H9 (cell line): ENCODE results near the gene SH3GL3. TPM values are rescaled to one million over a fixed set of nuclear protein-coding genes. Genes with fewer than 3 reads are reported as not detected.

Source experiments
- DNase-seq: peaks from one replicate; pipeline ENCODE4 v3.0.0-alpha.2; 2017
- H2AFZ ChIP-seq: one replicate; pipeline ENCODE4 v1.6.1; 2013; ENCODE audit warnings: mild to moderate bottlenecking, low read length, control low read depth, moderate library complexity
- H2AK5ac ChIP-seq: 2 replicates; pipeline ENCODE4 v1.6.1; 2013; ENCODE audit warnings: low read length, control low read depth, mixed read lengths; ENCODE audit not compliant: insufficient read length
- H2BK120ac ChIP-seq: one replicate; pipeline ENCODE4 v1.6.1; 2013; ENCODE audit warnings: low read depth, mild to moderate bottlenecking, low read length, control low read depth, inconsistent platforms; ENCODE audit not compliant: poor library complexity, severe bottlenecking
- H2BK12ac ChIP-seq: 2 replicates; pipeline ENCODE4 v1.6.1; 2013; ENCODE audit warnings: low read length, control low read depth, mixed read lengths, low read depth; ENCODE audit not compliant: insufficient read length
- H2BK15ac ChIP-seq: 2 replicates; pipeline ENCODE4 v1.6.1; 2013; ENCODE audit warnings: low read depth, low read length, control low read depth
- H2BK20ac ChIP-seq: one replicate; pipeline ENCODE4 v1.6.1; 2013; ENCODE audit warnings: low read depth, mild to moderate bottlenecking, low read length, control low read depth, inconsistent platforms; ENCODE audit not compliant: poor library complexity, severe bottlenecking
- H2BK5ac ChIP-seq: 2 replicates; pipeline ENCODE4 v1.6.1; 2013; ENCODE audit warnings: low read length, control low read depth, mixed read lengths; ENCODE audit not compliant: insufficient read length
- H3K14ac ChIP-seq: 2 replicates; pipeline ENCODE4 v1.6.1; 2013; ENCODE audit warnings: low read length, control low read depth; ENCODE audit not compliant: insufficient read depth
- H3K18ac ChIP-seq: 2 replicates; pipeline ENCODE4 v1.6.1; 2013; ENCODE audit warnings: low read depth, mild to moderate bottlenecking, mixed read lengths, low read length, control low read depth; ENCODE audit not compliant: insufficient read length
- H3K23ac ChIP-seq: 2 replicates; pipeline ENCODE4 v1.6.1; 2013; ENCODE audit warnings: low read length, control low read depth, mixed read lengths, low read depth; ENCODE audit not compliant: insufficient read length
- H3K23me2 ChIP-seq: 2 replicates; pipeline ENCODE4 v1.6.1; 2013; ENCODE audit warnings: low read depth, mild to moderate bottlenecking, mixed read lengths, low read length, control low read depth; ENCODE audit not compliant: insufficient read length, poor library complexity, severe bottlenecking
- H3K27ac ChIP-seq: 2 replicates; pipeline ENCODE4 v1.5.1; 2013; ENCODE audit warnings: low read length, control low read depth, mixed read lengths, low read depth; ENCODE audit not compliant: insufficient read length
- H3K27me3 ChIP-seq: 2 replicates; pipeline ENCODE4 v1.6.1; 2013; ENCODE audit warnings: low read length, control low read depth, inconsistent platforms; ENCODE audit not compliant: insufficient read depth
- H3K4ac ChIP-seq: 2 replicates; pipeline ENCODE4 v1.6.1; 2013; ENCODE audit warnings: low read depth, mild to moderate bottlenecking, control low read depth, inconsistent platforms, low read length, moderate library complexity
- H3K4me1 ChIP-seq: 2 replicates; pipeline ENCODE4 v1.6.1; 2013; ENCODE audit warnings: low read length, control low read depth, inconsistent platforms; ENCODE audit not compliant: insufficient read depth
- H3K4me2 ChIP-seq: 2 replicates; pipeline ENCODE4 v1.6.1; 2013; ENCODE audit warnings: low read length, control low read depth, mixed read lengths; ENCODE audit not compliant: insufficient read length, insufficient read depth
- H3K56ac ChIP-seq: 2 replicates; pipeline ENCODE4 v1.6.1; 2013; ENCODE audit warnings: low read depth, mild to moderate bottlenecking, mixed read lengths, low read length, control low read depth; ENCODE audit not compliant: insufficient read length
- H3K79me1 ChIP-seq: 2 replicates; pipeline ENCODE4 v1.6.1; 2013; ENCODE audit warnings: low read depth, mild to moderate bottlenecking, moderate library complexity, low read length, control low read depth, inconsistent platforms; ENCODE audit not compliant: insufficient read depth, poor library complexity, severe bottlenecking
- H3K79me2 ChIP-seq: 2 replicates; pipeline ENCODE4 v1.6.1; 2013; ENCODE audit warnings: low read length, control low read depth, inconsistent platforms; ENCODE audit not compliant: insufficient read depth
- H3K9ac ChIP-seq: 2 replicates; pipeline ENCODE4 v1.6.1; 2013; ENCODE audit warnings: low read length, control low read depth, mixed read lengths; ENCODE audit not compliant: insufficient read length; ENCODE audit errors: extremely low read depth
- H3K9me3 ChIP-seq: one replicate; pipeline ENCODE4 v1.6.1; 2013; ENCODE audit warnings: low read depth, low read length, inconsistent platforms; ENCODE audit not compliant: control insufficient read depth
- H3T11ph ChIP-seq: one replicate; pipeline ENCODE4 v1.6.1; 2013; ENCODE audit warnings: mild to moderate bottlenecking, low read length, control low read depth, inconsistent platforms
- H4K20me1 ChIP-seq: one replicate; pipeline ENCODE4 v1.6.1; 2013; ENCODE audit not compliant: control insufficient read depth, insufficient read length, insufficient read depth
- H4K5ac ChIP-seq: 2 replicates; pipeline ENCODE4 v1.6.1; 2013; ENCODE audit warnings: low read depth, mild to moderate bottlenecking, mixed read lengths, low read length, control low read depth; ENCODE audit not compliant: insufficient read length
- H4K8ac ChIP-seq: replicated peaks from 2 replicates; pipeline ENCODE4 v1.6.1; 2013; ENCODE audit warnings: low read length, control low read depth, mixed read lengths, low read depth; ENCODE audit not compliant: insufficient read length
- H4K91ac ChIP-seq: 2 replicates; pipeline ENCODE4 v1.6.1; 2013; ENCODE audit warnings: low read depth, mild to moderate bottlenecking, moderate library complexity, mixed read lengths, low read length, control low read depth; ENCODE audit not compliant: insufficient read length
- H3K27ac Mint-ChIP-seq, 3 experiments: 2 replicates in 2 of 3; 3 replicates in 1 of 3; pipeline ENCODE4 v1.8.0; 2020 to 2021; ENCODE audit warnings: mixed read lengths in 3 of 3, mild to moderate bottlenecking in 1 of 3, moderate library complexity in 1 of 3
- H3K27me3 Mint-ChIP-seq: 2 replicates; pipeline ENCODE4 v1.8.0; 2021; ENCODE audit warnings: low read depth, mild to moderate bottlenecking, moderate library complexity, mixed read lengths
- H3K36me3 Mint-ChIP-seq, 3 experiments: 2 replicates in 2 of 3; 3 replicates in 1 of 3; pipeline ENCODE4 v1.8.0; 2020 to 2021; ENCODE audit warnings: low read depth in 3 of 3, mixed read lengths in 3 of 3; ENCODE audit not compliant: insufficient read depth in 1 of 3
- H3K4me1 Mint-ChIP-seq, 2 experiments: 2 replicates each; pipeline ENCODE4 v1.8.0; 2020; ENCODE audit warnings: mixed read lengths in 2 of 2
- H3K4me3 Mint-ChIP-seq, 2 experiments: 2 replicates in 1 of 2; 3 replicates in 1 of 2; pipeline ENCODE4 v1.8.0; 2020 to 2021; ENCODE audit warnings: mild to moderate bottlenecking in 2 of 2, mixed read lengths in 2 of 2, moderate library complexity in 1 of 2
- H3K9me3 Mint-ChIP-seq, 2 experiments: 2 replicates in 1 of 2; 3 replicates in 1 of 2; pipeline ENCODE4 v1.8.0; 2020; ENCODE audit warnings: mild to moderate bottlenecking in 2 of 2, mixed read lengths in 2 of 2, moderate library complexity in 1 of 2
- CTCF ChIP-seq: fragments of 200-600 bp; sonication (generic); conservative IDR thresholded peaks from 3 replicates; pipeline ENCODE4 v1.8.0; 2021; ENCODE audit warnings: antibody characterized with exemption, mild to moderate bottlenecking
- WGBS: extraction: QIAGEN DNeasy Blood & Tissue Kit; methylation state at CpG from one replicate; pipeline ENCODE4 v1.1.7; 2013; ENCODE audit warnings: missing lambda C conversion rate, low lambda C conversion rate, mixed read lengths; ENCODE audit not compliant: insufficient read length; ENCODE audit errors: extremely low coverage; 5-methylcytosine and 5-hydroxymethylcytosine counted together
- total RNA-seq: library from RNA; stranded (reverse); gene quantifications from 2 replicates; pipeline ENCODE4 v1.2.1, GENCODE V29; 2021

Gene SH3GL3
- total RNA-seq, 1 experiment from 2014 or later: 11.2 TPM

- Histone ChIP-seq H3K56ac (no peak overlapping the region), H3K4ac (no peak overlapping the region), H3K79me2 (no peaks in the 10 kb centered on the region), H3K9ac (no peak overlapping the region), H3K27me3 (no peaks in the 10 kb centered on the region; the same call in 1 of the 2 replicates), H2BK12ac (no peak overlapping the region), H4K8ac (no peak overlapping the region), H4K91ac (no peak overlapping the region), H3K79me1 (no peaks in the 10 kb centered on the region), H3T11ph (no peak overlapping the region), H2BK120ac (no peak overlapping the region), H2BK20ac (no peak overlapping the region), H4K5ac (no peak overlapping the region), H2AK5ac (no peak overlapping the region), H2AFZ (no peak overlapping the region), H2BK15ac (no peak overlapping the region), H3K23ac (no peak overlapping the region), H3K27ac (no peak overlapping the region), H3K18ac (no peak overlapping the region), H3K14ac (no peak overlapping the region), H3K4me1 (no peaks in the 10 kb centered on the region), H3K9me3 (no peaks in the 10 kb centered on the region), H3K4me2 (no peak overlapping the region), H3K23me2 (peaks cover 9% of the 10 kb centered on the region), H4K20me1 (no peaks in the 10 kb centered on the region), H2BK5ac (no peak overlapping the region)
- Mint-ChIP-seq H3K36me3 (no peaks in the 10 kb centered on the region; a peak in 1 of 7 replicates), H3K27me3 (peaks cover 31% of the 10 kb centered on the region), H3K4me3 (0 out of 5 replicates have a peak overlapping the region, but pooled peaks of 1 of the 2 experiments have one; percentile 30), H3K9me3 (peaks cover 0 to 5% of the 10 kb centered on the region in 2 experiments; a peak in 3 of 5 replicates), H3K4me1 (peaks cover 13 to 22% of the 10 kb centered on the region in 2 experiments), H3K27ac (no peak overlapping the region)
- no CpG with 5 or more reads among the region's 3 CpGs for WGBS
- no peak for TF ChIP-seq CTCF
- DNase-seq: no peak
Measured at GRCh38 chr15:83449250-83449671, 2.1 kb downstream of the SH3GL3 start.
